ELR (cell line): Measurements from ENCODE around the gene TNP1.

Experiments
- DNase-seq: peaks from one replicate; pipeline ENCODE4 v3.0.0-alpha.2; 2015; ENCODE audit warnings: low read depth

Gene TNP1

GRCh38 chr2:216859944-216860343 is at the start of gene TNP1:
TSS of gene TNP1 (minus strand) at chr2:216860064. CDS start at chr2:216860034, 30 bp downstream.
- DNase-seq: no peak

- no peak for DNase-seq
These were observed 48.4 kb upstream of the TNP1 start for GRCh38 chr2:216908300-216908699.

DNA sequence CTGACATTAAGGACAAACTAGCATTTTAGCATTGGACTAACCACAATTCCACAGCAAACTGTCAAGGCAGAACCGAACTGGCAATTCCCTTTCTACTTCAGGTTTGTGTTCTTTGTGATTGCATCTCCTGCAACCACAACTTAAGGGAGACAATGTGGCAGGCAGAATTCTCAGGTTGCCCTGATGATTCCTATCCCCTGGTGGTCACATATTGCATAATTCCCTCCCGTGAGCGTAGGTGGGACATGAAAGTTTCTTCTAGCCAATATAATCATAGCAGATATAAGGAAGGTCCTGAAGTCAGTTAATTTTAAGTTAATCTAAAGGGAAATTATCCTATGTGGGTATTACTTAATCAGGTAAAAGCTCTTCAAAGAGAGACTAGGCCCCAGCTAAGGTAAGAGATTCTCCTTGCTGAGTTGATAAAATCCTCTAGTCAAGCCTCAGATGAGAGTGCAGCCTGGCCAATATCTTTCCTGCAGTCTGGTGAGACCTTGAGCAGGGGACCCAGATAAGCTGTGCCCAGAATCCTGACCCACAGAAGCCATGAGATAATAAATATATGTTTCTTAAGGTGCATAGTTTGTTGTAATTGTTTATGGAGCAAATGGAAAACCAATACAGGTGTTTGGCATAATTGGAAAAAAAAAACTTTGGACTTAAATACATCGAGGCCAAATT is 45.9 kb upstream of the TNP1 start:
- no peak for DNase-seq

GRCh38 chr2:216904974-216905373 is 45.1 kb upstream of the TNP1 start:
- DNase-seq: no peak

GRCh38 chr2:216904554-216904953 is 44.7 kb upstream of the TNP1 start:
- DNase-seq: no peak

DNA sequence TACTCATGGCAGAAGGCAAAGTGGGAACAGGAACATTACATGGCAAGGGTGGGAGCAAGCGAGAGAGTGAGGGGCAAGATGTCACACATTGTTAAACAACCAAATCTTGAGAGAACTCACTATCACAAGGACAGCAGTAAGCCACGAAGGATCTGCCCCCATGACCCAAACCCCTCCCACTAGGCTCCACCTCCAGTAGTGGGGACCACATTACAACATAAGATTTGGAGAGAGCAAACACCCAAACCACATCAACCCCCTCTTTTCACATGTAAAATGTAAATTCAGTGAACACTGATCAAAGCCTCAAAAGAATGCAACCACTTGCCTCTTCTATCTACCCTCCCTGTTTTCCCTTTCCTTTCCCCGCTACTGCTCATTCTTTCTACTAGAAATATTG is 43.6 kb upstream of the TNP1 start:
- DNase-seq: no peak

- no peak for DNase-seq
These were observed 41.4 kb upstream of the TNP1 start for GRCh38 chr2:216901273-216901672.

GRCh38 chr2:216900406-216900805 is 40.5 kb upstream of the TNP1 start:
- DNase-seq: no peak

- no peak for DNase-seq
These were observed 37.8 kb upstream of the TNP1 start for GRCh38 chr2:216897561-216898203.

- no peak for DNase-seq
These were observed 30.3 kb upstream of the TNP1 start for GRCh38 chr2:216890138-216890537.

DNA sequence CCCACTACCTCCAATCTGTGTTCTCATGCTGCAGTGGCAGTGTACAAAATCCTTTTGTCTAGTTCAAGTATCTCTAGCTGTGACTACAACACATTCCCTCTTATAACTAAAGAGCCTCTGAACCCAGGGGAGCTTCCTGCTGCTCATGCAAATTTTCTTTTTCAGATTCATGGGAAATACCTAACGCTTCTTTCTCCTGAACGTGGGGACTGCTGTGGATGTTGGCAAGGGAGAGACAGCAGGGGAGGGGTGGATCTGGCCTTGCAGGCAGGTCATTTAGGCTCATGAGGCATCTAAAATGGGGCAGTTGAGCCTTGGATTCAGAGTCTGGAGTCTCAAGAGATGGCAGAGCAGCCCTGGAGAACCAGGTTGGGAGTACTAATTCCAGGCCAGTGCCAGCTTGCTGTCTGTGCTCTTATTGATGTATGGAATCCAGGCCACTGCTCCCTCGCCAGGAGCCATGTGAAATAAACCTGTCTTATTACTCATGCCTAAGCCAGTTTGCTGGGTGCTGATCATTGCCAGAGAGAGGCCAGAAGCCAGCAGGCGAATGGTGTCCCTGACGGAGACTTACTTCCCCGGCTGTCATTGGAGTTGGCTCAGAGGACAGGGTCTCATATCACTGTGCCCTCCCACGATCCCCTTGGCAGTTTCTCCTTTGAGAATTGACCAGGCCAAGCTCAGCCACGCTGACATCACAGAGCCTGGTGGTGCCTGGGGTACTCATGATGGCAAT is 29.2 kb upstream of the TNP1 start:
- DNase-seq: no peak

DNA sequence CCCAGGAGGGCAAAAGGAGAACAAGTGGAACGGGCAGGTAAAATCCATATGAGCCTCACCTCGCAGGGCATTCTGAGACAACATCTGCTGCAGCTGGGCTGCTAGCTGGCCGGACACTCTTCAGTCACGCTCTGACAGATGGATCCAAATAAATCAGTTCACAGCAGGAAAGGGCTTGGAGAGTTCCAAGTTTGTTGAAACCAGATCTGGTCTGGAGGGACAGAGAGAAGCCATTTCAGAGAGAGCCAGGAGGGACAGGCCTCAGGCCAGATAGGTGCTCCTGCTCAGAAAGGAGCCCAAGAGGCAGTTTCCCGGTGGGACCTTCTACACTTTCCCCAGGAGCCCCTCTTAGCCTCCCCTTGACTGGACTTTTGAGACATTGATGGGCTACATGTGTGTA is 28.2 kb upstream of the TNP1 start:
- DNase-seq: no peak

DNA sequence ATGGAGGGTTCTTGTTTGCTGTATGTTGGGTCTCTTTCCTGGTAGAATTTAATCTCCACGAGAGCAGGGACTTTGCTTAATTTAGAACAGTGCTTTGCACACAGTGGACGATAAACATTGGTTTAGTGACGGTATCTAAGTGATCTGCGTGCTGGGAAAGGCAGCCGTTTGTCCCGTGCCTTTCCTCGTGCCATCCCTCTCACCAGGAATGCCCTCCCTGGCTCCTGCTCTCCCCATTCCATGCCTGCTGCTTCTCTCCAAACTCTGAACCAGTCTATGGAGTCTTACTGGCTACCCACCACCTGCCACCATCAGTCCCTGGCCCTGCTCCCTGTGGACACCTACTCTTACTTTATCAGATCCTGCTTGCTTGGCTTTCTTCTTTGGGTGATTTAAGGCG is 27.3 kb upstream of the TNP1 start:
- no peak for DNase-seq

DNA sequence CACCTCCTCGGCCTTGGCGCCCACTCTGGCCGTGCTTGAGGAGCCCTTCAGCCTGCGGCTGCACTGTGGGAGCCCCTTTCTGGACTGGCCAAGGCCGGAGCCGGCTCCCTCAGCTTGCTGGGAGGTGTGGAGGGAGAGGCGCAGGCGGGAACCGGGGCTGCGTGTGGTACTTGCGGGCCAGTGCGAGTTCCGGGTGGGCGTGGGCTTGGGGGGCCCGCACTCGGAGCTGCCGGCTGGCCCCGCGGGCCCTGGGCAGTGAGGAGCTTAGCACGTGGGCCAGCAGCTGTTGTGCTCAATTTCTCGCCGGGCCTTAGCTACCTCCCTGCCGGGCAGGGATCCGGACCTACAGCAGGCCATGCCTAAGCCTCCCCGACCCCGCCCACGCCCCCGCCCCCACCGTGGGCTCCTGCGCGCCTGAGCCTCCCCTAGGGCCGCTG is 25.3 kb upstream of the TNP1 start:
- no peak for DNase-seq

DNA sequence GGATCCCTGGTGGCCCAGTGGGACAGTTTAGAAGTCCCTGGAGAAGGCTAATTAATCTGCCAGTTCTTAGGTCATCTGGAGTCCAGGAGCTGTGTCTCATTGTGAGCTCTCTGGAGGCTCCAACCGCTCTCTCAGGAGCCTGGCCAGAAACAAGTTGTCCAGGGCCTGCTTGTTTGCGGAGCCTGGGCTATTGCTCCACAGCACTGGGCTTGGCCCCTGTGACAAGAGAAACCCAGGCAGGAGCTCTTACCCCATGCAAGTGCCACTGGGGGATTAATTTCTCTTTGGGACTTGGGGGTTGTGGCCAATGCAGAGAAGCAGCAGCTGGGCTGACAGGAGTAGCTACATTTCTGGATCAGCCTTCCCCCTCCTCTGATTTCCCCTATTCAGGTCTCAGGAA is 24.5 kb upstream of the TNP1 start:
- no peak for DNase-seq

DNA sequence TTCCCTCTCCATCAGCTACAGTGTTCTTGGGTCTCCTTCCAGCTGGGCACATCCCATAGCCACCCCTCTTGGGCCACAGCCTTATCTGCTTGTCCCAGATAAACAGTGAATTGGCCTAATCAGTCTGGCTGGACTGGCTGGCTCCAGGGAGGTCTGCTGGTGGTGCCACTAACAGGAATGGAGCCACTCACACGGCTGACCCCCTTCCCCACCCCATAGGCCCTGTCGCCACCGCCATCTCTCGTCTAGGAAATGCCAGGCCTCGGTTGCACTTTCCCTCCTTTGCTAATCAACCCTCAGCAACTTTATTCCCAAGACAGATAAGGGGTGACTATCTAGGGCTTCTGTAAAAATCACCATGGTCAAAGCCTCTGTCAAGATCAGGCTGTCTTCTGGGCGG is 23.0 kb upstream of the TNP1 start:
- DNase-seq: no peak

- DNase-seq: no peak
These were observed 21.5 kb upstream of the TNP1 start for GRCh38 chr2:216881411-216881810.

GRCh38 chr2:216880509-216881184 is 20.8 kb upstream of the TNP1 start:
- no peak for DNase-seq

- no peak for DNase-seq
These were observed 20.1 kb upstream of the TNP1 start for GRCh38 chr2:216879727-216880508.

DNA sequence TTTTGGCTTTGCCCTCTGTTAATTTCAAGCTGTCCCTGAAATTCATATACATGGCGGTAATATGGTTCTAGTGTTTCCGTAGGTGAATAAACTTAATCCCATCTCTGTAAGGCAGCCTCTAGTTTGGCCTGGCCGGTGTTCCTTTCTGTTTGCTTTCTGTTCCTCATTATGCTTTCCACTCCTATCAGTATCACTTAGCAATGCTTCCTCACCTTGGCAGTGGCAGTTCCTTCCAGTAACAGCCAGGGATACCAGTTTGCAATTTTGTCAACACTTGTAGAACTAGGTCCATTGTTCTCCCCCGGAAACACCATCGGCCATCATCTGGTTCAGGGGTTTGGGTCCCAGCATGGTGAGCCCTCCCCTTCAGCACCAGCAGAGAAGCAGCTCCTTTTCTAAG is 18.2 kb upstream of the TNP1 start:
- no peak for DNase-seq

DNA sequence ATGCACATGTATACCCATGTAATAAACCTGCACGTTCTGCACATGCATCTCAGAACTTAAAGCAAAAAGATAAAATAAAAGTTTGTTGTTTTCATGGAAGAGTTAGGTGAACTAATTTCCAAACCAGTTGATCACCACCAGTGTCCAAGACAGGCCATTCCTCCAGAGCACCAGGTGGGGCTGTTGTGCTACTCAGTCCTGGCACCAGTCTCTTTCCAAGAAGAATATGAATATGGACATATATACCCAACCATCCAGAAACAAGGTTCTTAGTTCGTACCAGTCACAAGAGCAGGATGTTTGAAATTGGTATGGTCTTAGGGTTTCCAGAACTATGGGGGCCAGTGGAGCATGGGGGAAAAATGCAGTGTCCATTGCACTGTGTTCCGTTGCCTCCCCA is 17.2 kb upstream of the TNP1 start:
- DNase-seq: peak; percentile 17

DNA sequence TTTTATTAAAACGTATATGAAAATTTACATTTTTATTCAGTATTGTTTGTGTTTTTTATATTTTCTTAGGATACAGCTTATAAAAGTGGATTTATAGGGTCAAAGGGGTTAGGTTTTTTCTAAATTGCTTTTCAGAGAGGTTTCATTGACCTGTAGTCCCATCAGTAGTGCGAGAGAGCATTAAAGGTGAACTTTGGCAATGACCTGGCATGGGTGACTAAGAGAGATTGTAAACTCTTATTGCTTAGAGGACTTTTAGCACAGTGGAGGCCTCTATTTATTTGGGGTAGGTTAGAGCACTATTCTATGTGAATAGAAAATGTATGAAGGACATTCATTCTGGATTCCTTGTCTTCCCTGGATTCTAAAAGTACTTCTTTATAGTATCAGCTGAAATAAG is 16.0 kb upstream of the TNP1 start:
- DNase-seq: no peak
